HG02852 (cell line): ENCODE results near the gene ARHGAP10.
A peak's percentile ranks its signal among the peaks of the same experiment; 100 is the strongest.
"Not testable (repeated sequence)": the region's sequence is repeated elsewhere in the genome, so short reads cannot be mapped to it uniquely, and the experiment has no call there.

ENCODE experiments used
- ATAC-seq: cut with Tn5 transposase; IDR thresholded peaks from one replicate; pipeline ENCODE4 v1.9.1; 2021; ENCODE audit warnings: mild to moderate bottlenecking, moderate library complexity; ENCODE audit not compliant: unreplicated experiment

The ARHGAP10 gene

GRCh38 chr4:147885216-147885615 lies 153.3 kb downstream of the ARHGAP10 start:
- not testable (repeated sequence) for ATAC-seq

- ATAC-seq = no peak
Measured at GRCh38 chr4:147891476-147892115, 159.7 kb downstream of the ARHGAP10 start.

- no peak for ATAC-seq
Measured at GRCh38 chr4:147899512-147899911, 167.6 kb downstream of the ARHGAP10 start.

- ATAC-seq = no peak
Measured at GRCh38 chr4:147901388-147901787, 169.5 kb downstream of the ARHGAP10 start.

- ATAC-seq = no peak
Measured at GRCh38 chr4:147901916-147902315, 170.0 kb downstream of the ARHGAP10 start.

GRCh38 chr4:147909225-147909624 lies 177.3 kb downstream of the ARHGAP10 start:
- no peak for ATAC-seq

- ATAC-seq = no peak
Measured at GRCh38 chr4:147910315-147910714, 178.4 kb downstream of the ARHGAP10 start.

GRCh38 chr4:147912106-147912505 lies 180.2 kb downstream of the ARHGAP10 start:
- not testable (repeated sequence) for ATAC-seq

- ATAC-seq = peak; percentile 58
Measured at GRCh38 chr4:147913137-147913536, 181.2 kb downstream of the ARHGAP10 start.

- ATAC-seq = no peak
Measured at GRCh38 chr4:147916351-147916750, 184.5 kb downstream of the ARHGAP10 start.

- no peak for ATAC-seq
Measured at GRCh38 chr4:147923381-147923780, 191.5 kb downstream of the ARHGAP10 start.

GRCh38 chr4:147923854-147924253 lies 192.0 kb downstream of the ARHGAP10 start:
- no peak for ATAC-seq

GRCh38 chr4:147924604-147925412 lies 192.9 kb downstream of the ARHGAP10 start:
- no peak for ATAC-seq

- no peak for ATAC-seq
Measured at GRCh38 chr4:147927377-147928137, 195.7 kb downstream of the ARHGAP10 start.

- ATAC-seq = no peak
Measured at GRCh38 chr4:147928400-147928799, 196.5 kb downstream of the ARHGAP10 start.

GRCh38 chr4:147929746-147930145 lies 197.9 kb downstream of the ARHGAP10 start:
- no peak for ATAC-seq

GRCh38 chr4:147933316-147933715 lies 201.4 kb downstream of the ARHGAP10 start:
- no peak for ATAC-seq

GRCh38 chr4:147933779-147934178 lies 201.9 kb downstream of the ARHGAP10 start:
- no peak for ATAC-seq

- ATAC-seq = no peak
Measured at GRCh38 chr4:147938496-147938895, 206.6 kb downstream of the ARHGAP10 start.

GRCh38 chr4:147940171-147940570 lies 208.3 kb downstream of the ARHGAP10 start:
- ATAC-seq = no peak

- ATAC-seq = no peak
Measured at GRCh38 chr4:147941373-147941772, 209.5 kb downstream of the ARHGAP10 start.

- peak; percentile 37 for ATAC-seq
Measured at GRCh38 chr4:147942729-147943128, 210.8 kb downstream of the ARHGAP10 start.
